ENCODE data around the gene MBL2. TPM values are rescaled to one million over a fixed set of nuclear protein-coding genes. Genes with fewer than 3 reads are reported as not detected.

The MBL2 gene
- total and polyA plus RNA-seq, 10 of the 15 experiments (the other 5 are each of a cell fraction or from before 2014, with no cell fraction given), result not detected

GRCh38 chr10:52751337-52751736 lies 21.2 kb downstream of the MBL2 start (continued):
- no peak for TF ChIP-seq CHD1 (IDR thresholded peaks at IDR 0.05; ENCODE audit: low read depth, low read length)

DNA sequence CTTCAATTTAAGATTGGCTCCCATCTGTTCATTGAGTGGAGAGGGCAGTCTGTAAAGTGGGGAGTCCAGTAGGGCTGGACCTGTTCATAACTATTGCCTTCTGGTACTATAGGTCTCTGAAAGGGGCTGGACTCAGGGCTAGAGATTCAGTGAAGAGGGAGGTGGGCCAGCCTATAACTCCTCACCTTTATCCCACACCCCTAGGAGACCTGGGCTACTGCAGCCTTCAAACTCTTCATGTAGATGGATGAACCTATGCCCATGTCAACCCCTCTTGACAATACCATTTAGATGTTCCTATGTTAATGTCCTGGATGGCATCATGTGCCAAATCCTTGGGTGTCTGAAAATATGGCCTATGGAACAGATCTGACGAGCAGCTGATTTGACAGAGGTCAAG lies 22.0 kb downstream of the MBL2 start:
- CTCF ChIA-PET, result no interaction called here
- ATAC-seq, result no peak

More for the DNA sequence above, 22.0 kb downstream of the MBL2 start:
- WGBS (ENCODE audit: insufficient coverage, insufficient replicate concordance, low lambda C conversion rate, missing lambda C conversion rate), result 0% methylated on average over 1 of the region's 1 CpG
- Histone ChIP-seq H3K4me1 (ENCODE audit: control insufficient read depth, insufficient read depth, low read length) (no peaks in the 10 kb centered on the region), H3K9ac (ENCODE audit: control insufficient read depth, insufficient read depth, low read length) (no peak overlapping the region), H4K20me1 (ENCODE audit: control insufficient read depth, insufficient read depth) (no peaks in the 10 kb centered on the region), H3K4me3 (no peak overlapping the region), H3K9me3 (replicated peaks; ENCODE audit: control insufficient read depth, insufficient read depth, low read length) (no peaks in the 10 kb centered on the region), H3K79me2 (ENCODE audit: control insufficient read depth, insufficient read depth, low read length) (no peaks in the 10 kb centered on the region), H3K36me3 (ENCODE audit: control insufficient read depth in 2 of 2, insufficient read depth in 2 of 2, low read length in 1 of 2) (no peaks in the 10 kb centered on the region), H3K4me2 (ENCODE audit: control insufficient read depth, insufficient read depth) (no peak overlapping the region), H2AFZ (ENCODE audit: control insufficient read depth, low read depth, low read length) (no peak overlapping the region), H3K27ac (ENCODE audit: control insufficient read depth, insufficient read depth) (no peak overlapping the region), H3K27me3 (replicated peaks in 1 of 2; ENCODE audit: control insufficient read depth in 2 of 2, insufficient read depth in 2 of 2, low read length in 1 of 2) (no peaks in the 10 kb centered on the region)
- FAIRE-seq (no peak), DNase-seq (ENCODE audit: low read depth, low spot score) (no peak)
- ChIA-PET SMC1A (ENCODE audit: uncharacterized antibody, unreplicated experiment) (no interaction called here), RAD21 (ENCODE audit: unreplicated experiment) (no interaction called here), POLR2A (no interaction called here)
- in situ Hi-C loops (cut with MboI) (no loop called here), intact Hi-C loops (cut with micrococcal nuclease; ENCODE audit: unreplicated experiment) (no loop called here)
- TF ChIP-seq SMC3 (IDR thresholded peaks at IDR 0.05; ENCODE audit: borderline replicate concordance, low read length) (no peak), BACH1 (IDR thresholded peaks at IDR 0.05; ENCODE audit: borderline replicate concordance) (no peak), ZNF24 (IDR thresholded peaks at IDR 0.05) (no peak), CBFB (IDR thresholded peaks at IDR 0.05; ENCODE audit: low read depth) (no peak), EED (IDR thresholded peaks at IDR 0.05; ENCODE audit: low read depth) (no peak), ZBED1 (IDR thresholded peaks at IDR 0.05; ENCODE audit: borderline replicate concordance) (no peak), KDM1A (IDR thresholded peaks at IDR 0.05; ENCODE audit: borderline replicate concordance) (no peak), ZBTB40 (IDR thresholded peaks at IDR 0.05; ENCODE audit: borderline replicate concordance) (no peak), PAX8 (IDR thresholded peaks at IDR 0.05) (no peak), GABPA (IDR thresholded peaks at IDR 0.05; ENCODE audit: low read depth) (no peak), ZNF217 (IDR thresholded peaks at IDR 0.05) (no peak), POU2F2 (IDR thresholded peaks at IDR 0.05; ENCODE audit: borderline replicate concordance, low read depth, low read length) (no peak), TARDBP (IDR thresholded peaks at IDR 0.05; ENCODE audit: borderline replicate concordance) (no peak)
- TF ChIP-seq, protein P1, sequence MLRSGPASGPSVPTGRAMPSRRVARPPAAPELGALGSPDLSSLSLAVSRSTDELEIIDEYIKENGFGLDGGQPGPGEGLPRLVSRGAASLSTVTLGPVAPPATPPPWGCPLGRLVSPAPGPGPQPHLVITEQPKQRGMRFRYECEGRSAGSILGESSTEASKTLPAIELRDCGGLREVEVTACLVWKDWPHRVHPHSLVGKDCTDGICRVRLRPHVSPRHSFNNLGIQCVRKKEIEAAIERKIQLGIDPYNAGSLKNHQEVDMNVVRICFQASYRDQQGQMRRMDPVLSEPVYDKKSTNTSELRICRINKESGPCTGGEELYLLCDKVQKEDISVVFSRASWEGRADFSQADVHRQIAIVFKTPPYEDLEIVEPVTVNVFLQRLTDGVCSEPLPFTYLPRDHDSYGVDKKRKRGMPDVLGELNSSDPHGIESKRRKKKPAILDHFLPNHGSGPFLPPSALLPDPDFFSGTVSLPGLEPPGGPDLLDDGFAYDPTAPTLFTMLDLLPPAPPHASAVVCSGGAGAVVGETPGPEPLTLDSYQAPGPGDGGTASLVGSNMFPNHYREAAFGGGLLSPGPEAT (IDR thresholded peaks at IDR 0.05; ENCODE audit: low read depth), result no peak
- BruUV-seq (replicated peaks), result no TSS peak

Data from GM12878 (cell line).